Lower leg skin (tissue), 3 donors: ENCODE results near the gene CCDC63.

ENCODE experiments used
- POLR2A ChIP-seq, 2 donors: fragments of 450-650 bp; IDR thresholded peaks; one replicate each; pipeline ENCODE4 v1.6.1; 2016 to 2017; ENCODE audit warnings: antibody characterized with exemption in 2 of 2, mild to moderate bottlenecking in 1 of 2, moderate library complexity in 1 of 2
- TF ChIP-seq, protein P1 (sequence below), 3 donors: fragments of 450-650 bp; IDR thresholded peaks; one replicate each; pipeline ENCODE4 v1.5.1; 2016; ENCODE audit warnings: antibody characterized with exemption in 3 of 3, mild to moderate bottlenecking in 3 of 3, moderate library complexity in 2 of 3

DNA sequence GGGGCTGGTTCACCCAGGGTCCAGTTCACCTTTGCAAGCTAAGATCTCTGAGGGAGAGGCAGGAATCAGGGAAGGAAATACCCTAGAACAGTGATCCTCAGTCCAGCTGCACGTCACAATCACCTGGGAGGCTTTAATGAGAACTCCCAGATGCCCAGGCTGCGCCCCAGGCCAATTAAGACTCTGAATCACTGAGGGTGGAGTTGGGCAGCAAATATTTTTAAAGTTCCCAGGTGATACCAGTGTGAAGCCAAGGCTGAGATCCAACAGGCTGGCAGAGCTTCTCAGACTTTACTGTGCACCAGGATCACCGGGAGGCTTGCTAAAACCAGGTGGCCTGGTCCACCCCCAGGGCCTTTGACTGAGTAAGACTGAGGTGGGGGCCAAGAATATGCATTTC, 49.8 kb downstream of the CCDC63 start:
- TF ChIP-seq, protein P1, sequence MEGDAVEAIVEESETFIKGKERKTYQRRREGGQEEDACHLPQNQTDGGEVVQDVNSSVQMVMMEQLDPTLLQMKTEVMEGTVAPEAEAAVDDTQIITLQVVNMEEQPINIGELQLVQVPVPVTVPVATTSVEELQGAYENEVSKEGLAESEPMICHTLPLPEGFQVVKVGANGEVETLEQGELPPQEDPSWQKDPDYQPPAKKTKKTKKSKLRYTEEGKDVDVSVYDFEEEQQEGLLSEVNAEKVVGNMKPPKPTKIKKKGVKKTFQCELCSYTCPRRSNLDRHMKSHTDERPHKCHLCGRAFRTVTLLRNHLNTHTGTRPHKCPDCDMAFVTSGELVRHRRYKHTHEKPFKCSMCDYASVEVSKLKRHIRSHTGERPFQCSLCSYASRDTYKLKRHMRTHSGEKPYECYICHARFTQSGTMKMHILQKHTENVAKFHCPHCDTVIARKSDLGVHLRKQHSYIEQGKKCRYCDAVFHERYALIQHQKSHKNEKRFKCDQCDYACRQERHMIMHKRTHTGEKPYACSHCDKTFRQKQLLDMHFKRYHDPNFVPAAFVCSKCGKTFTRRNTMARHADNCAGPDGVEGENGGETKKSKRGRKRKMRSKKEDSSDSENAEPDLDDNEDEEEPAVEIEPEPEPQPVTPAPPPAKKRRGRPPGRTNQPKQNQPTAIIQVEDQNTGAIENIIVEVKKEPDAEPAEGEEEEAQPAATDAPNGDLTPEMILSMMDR (IDR thresholded peaks at IDR 0.05) = no peak
- TF ChIP-seq POLR2A (IDR thresholded peaks at IDR 0.05) = no peak
